HG03469 (cell line): ENCODE measurements around the gene SDCBP2.
"Not testable (repeated sequence)": the region's sequence is repeated elsewhere in the genome, so short reads cannot be mapped to it uniquely, and the experiment has no call there.

Experiments
- ATAC-seq: cut with Tn5 transposase; IDR thresholded peaks from one replicate; pipeline ENCODE4 v1.9.1; 2021; ENCODE audit warnings: mild to moderate bottlenecking, moderate library complexity, moderate number of reproducible peaks; ENCODE audit not compliant: unreplicated experiment

SDCBP2 gene

GRCh38 chr20:1360094-1360846, 31.3 kb upstream of the SDCBP2 start:
- no peak for ATAC-seq

GRCh38 chr20:1357921-1358671, 29.2 kb upstream of the SDCBP2 start:
- no peak for ATAC-seq

- ATAC-seq: no peak
Measured at GRCh38 chr20:1353956-1354355, 25.0 kb upstream of the SDCBP2 start.

GRCh38 chr20:1346315-1346969, 17.5 kb upstream of the SDCBP2 start:
- no peak for ATAC-seq

GRCh38 chr20:1345756-1346093, 16.8 kb upstream of the SDCBP2 start:
- no peak for ATAC-seq

GRCh38 chr20:1345030-1345755, 16.3 kb upstream of the SDCBP2 start:
- no peak for ATAC-seq

- not testable (repeated sequence) for ATAC-seq
Measured at GRCh38 chr20:1343446-1344124, 14.6 kb upstream of the SDCBP2 start.

- ATAC-seq: no peak
Measured at GRCh38 chr20:1341561-1342265, 12.8 kb upstream of the SDCBP2 start.

GRCh38 chr20:1338801-1339200, 9.9 kb upstream of the SDCBP2 start:
- no peak for ATAC-seq

GRCh38 chr20:1338096-1338495, 9.2 kb upstream of the SDCBP2 start:
- ATAC-seq: no peak

GRCh38 chr20:1337441-1337840, 8.5 kb upstream of the SDCBP2 start:
- no peak for ATAC-seq

GRCh38 chr20:1336699-1337367, 7.9 kb upstream of the SDCBP2 start:
- ATAC-seq: no peak

- ATAC-seq: no peak
Measured at GRCh38 chr20:1335961-1336698, 7.2 kb upstream of the SDCBP2 start.

- ATAC-seq: no peak
Measured at GRCh38 chr20:1334761-1335160, 5.8 kb upstream of the SDCBP2 start.

GRCh38 chr20:1334370-1334731, 5.4 kb upstream of the SDCBP2 start:
- ATAC-seq: no peak

- ATAC-seq: no peak
Measured at GRCh38 chr20:1333462-1334369, 4.8 kb upstream of the SDCBP2 start.

GRCh38 chr20:1332749-1333300, 3.9 kb upstream of the SDCBP2 start:
- ATAC-seq: no peak
